Ammon's horn (tissue), 1 donor: ENCODE results near the gene HECTD1.
"Not testable (repeated sequence)": the region's sequence is repeated elsewhere in the genome, so short reads cannot be mapped to it uniquely, and the experiment has no call there.

Source experiments
- DNase-seq: peaks from one replicate; pipeline ENCODE4 v3.0.0-alpha.2; 2016; ENCODE audit warnings: low spot score

Gene HECTD1

GRCh38 chr14:31228533-31228932 is 20.9 kb upstream of the HECTD1 start:
- DNase-seq: no peak

GRCh38 chr14:31224808-31225207 is 17.2 kb upstream of the HECTD1 start:
- DNase-seq: no peak

- DNase-seq: no peak
These were observed 15.7 kb upstream of the HECTD1 start for GRCh38 chr14:31223331-31223730.

- no peak for DNase-seq
These were observed 15.2 kb upstream of the HECTD1 start for GRCh38 chr14:31222834-31223233.

- DNase-seq: no peak
These were observed 13.7 kb upstream of the HECTD1 start for GRCh38 chr14:31221266-31221665.

GRCh38 chr14:31219169-31219568 is 11.6 kb upstream of the HECTD1 start:
- no peak for DNase-seq

- no peak for DNase-seq
These were observed 8.8 kb upstream of the HECTD1 start for GRCh38 chr14:31216359-31216758.

- DNase-seq: no peak
These were observed 5.3 kb upstream of the HECTD1 start for GRCh38 chr14:31212893-31213292.

GRCh38 chr14:31209605-31210004 is 2.0 kb upstream of the HECTD1 start:
- DNase-seq: no peak

GRCh38 chr14:31208546-31209424 is 1.2 kb upstream of the HECTD1 start:
- DNase-seq: no peak

GRCh38 chr14:31207287-31207754 is 272 bp downstream of the HECTD1 start:
- no peak for DNase-seq

GRCh38 chr14:31206536-31207286 is 882 bp downstream of the HECTD1 start:
- peak; percentile 18 for DNase-seq

GRCh38 chr14:31205681-31206535 is 1.7 kb downstream of the HECTD1 start:
- peak; percentile 16 for DNase-seq

- DNase-seq: no peak
These were observed 2.7 kb downstream of the HECTD1 start for GRCh38 chr14:31204593-31205534.

GRCh38 chr14:31203899-31204592 is 3.5 kb downstream of the HECTD1 start:
- not testable (repeated sequence) for DNase-seq

- no peak for DNase-seq
These were observed 4.2 kb downstream of the HECTD1 start for GRCh38 chr14:31203414-31203742.

GRCh38 chr14:31201111-31201510 is 6.5 kb downstream of the HECTD1 start:
- DNase-seq: no peak

- no peak for DNase-seq
These were observed 6.9 kb downstream of the HECTD1 start for GRCh38 chr14:31200702-31200990.

GRCh38 chr14:31197671-31198070 is 9.9 kb downstream of the HECTD1 start:
- DNase-seq: no peak

- DNase-seq: no peak
These were observed 10.6 kb downstream of the HECTD1 start for GRCh38 chr14:31196839-31197492.
